ENCODE data around the gene NTN1.

NTN1 gene

GRCh38 chr17:9185688-9186284, 164.5 kb downstream of the NTN1 start:
- no peaks in the 10 kb centered on the region for H3K27me3 ChIP-seq (ENCODE audit: insufficient read depth, low read length)
- H3K4me3 ChIP-seq (ENCODE audit: low read length) = no peak overlapping the region
- no peak overlapping the region for H3K27ac ChIP-seq (ENCODE audit: low read depth, low read length)
- no peaks in the 10 kb centered on the region for H3K4me1 ChIP-seq (ENCODE audit: insufficient read depth, low read length)
- H3K9ac ChIP-seq (ENCODE audit: low read depth, low read length) = no peak overlapping the region
- WGBS = 82% methylated on average over 4 of the region's 4 CpGs
- no peaks in the 10 kb centered on the region for H3K36me3 ChIP-seq (ENCODE audit: insufficient read depth, low read length)
- H3K9me3 ChIP-seq (ENCODE audit: insufficient read depth, low read depth, low read length) = no peaks in the 10 kb centered on the region

GRCh38 chr17:9187828-9188227, 166.5 kb downstream of the NTN1 start:
- Histone ChIP-seq H3K9ac (ENCODE audit: low read depth, low read length) (no peak overlapping the region), H3K4me3 (ENCODE audit: low read length) (no peak overlapping the region), H3K4me1 (ENCODE audit: insufficient read depth, low read length) (no peaks in the 10 kb centered on the region), H3K9me3 (ENCODE audit: insufficient read depth, low read depth, low read length) (no peaks in the 10 kb centered on the region), H3K27me3 (ENCODE audit: insufficient read depth, low read length) (no peaks in the 10 kb centered on the region), H3K36me3 (ENCODE audit: insufficient read depth, low read length) (no peaks in the 10 kb centered on the region), H3K27ac (ENCODE audit: low read depth, low read length) (no peak overlapping the region)
- WGBS = 69% methylated on average over 6 of the region's 7 CpGs

GRCh38 chr17:9188367-9188766, 167.1 kb downstream of the NTN1 start:
- Histone ChIP-seq H3K27me3 (ENCODE audit: insufficient read depth, low read length) (no peaks in the 10 kb centered on the region), H3K4me3 (ENCODE audit: low read length) (no peak overlapping the region), H3K27ac (ENCODE audit: low read depth, low read length) (no peak overlapping the region), H3K36me3 (ENCODE audit: insufficient read depth, low read length) (no peaks in the 10 kb centered on the region), H3K4me1 (ENCODE audit: insufficient read depth, low read length) (no peaks in the 10 kb centered on the region), H3K9ac (ENCODE audit: low read depth, low read length) (no peak overlapping the region), H3K9me3 (ENCODE audit: insufficient read depth, low read depth, low read length) (no peaks in the 10 kb centered on the region)
- 92% methylated on average over 5 of the region's 5 CpGs for WGBS

GRCh38 chr17:9189870-9190269, 168.6 kb downstream of the NTN1 start:
- Histone ChIP-seq H3K36me3 (ENCODE audit: insufficient read depth, low read length) (no peaks in the 10 kb centered on the region), H3K27ac (ENCODE audit: low read depth, low read length) (no peak overlapping the region), H3K27me3 (ENCODE audit: insufficient read depth, low read length) (no peaks in the 10 kb centered on the region), H3K4me3 (ENCODE audit: low read length) (no peak overlapping the region), H3K9ac (ENCODE audit: low read depth, low read length) (no peak overlapping the region), H3K9me3 (ENCODE audit: insufficient read depth, low read depth, low read length) (no peaks in the 10 kb centered on the region), H3K4me1 (ENCODE audit: insufficient read depth, low read length) (no peaks in the 10 kb centered on the region)
- WGBS = 87% methylated on average over 3 of the region's 3 CpGs

- Histone ChIP-seq H3K4me1 (ENCODE audit: insufficient read depth, low read length) (peaks cover 13% of the 10 kb centered on the region), H3K27ac (ENCODE audit: low read depth, low read length) (no peak overlapping the region), H3K4me3 (ENCODE audit: low read length) (no peak overlapping the region), H3K9me3 (ENCODE audit: insufficient read depth, low read depth, low read length) (no peaks in the 10 kb centered on the region), H3K27me3 (ENCODE audit: insufficient read depth, low read length) (no peaks in the 10 kb centered on the region), H3K9ac (ENCODE audit: low read depth, low read length) (no peak overlapping the region), H3K36me3 (ENCODE audit: insufficient read depth, low read length) (no peaks in the 10 kb centered on the region)
- 86% methylated on average over 1 of the region's 1 CpG for WGBS
Observed at GRCh38 chr17:9192010-9192409, 170.7 kb downstream of the NTN1 start.

GRCh38 chr17:9195411-9195810, 174.1 kb downstream of the NTN1 start:
- H3K4me1 ChIP-seq (ENCODE audit: insufficient read depth, low read length) = peaks cover 13% of the 10 kb centered on the region
- no peaks in the 10 kb centered on the region for H3K9me3 ChIP-seq (ENCODE audit: insufficient read depth, low read depth, low read length)
- no peak overlapping the region for H3K27ac ChIP-seq (ENCODE audit: low read depth, low read length)
- H3K27me3 ChIP-seq (ENCODE audit: insufficient read depth, low read length) = no peaks in the 10 kb centered on the region
- H3K36me3 ChIP-seq (ENCODE audit: insufficient read depth, low read length) = no peaks in the 10 kb centered on the region
- no peak overlapping the region for H3K4me3 ChIP-seq (ENCODE audit: low read length)
- 81% methylated on average over 6 of the region's 6 CpGs for WGBS
- no peak overlapping the region for H3K9ac ChIP-seq (ENCODE audit: low read depth, low read length)

GRCh38 chr17:9195961-9196670, 174.8 kb downstream of the NTN1 start:
- 0 out of 2 replicates have a peak overlapping the region, but pooled peaks have one; percentile 25 for H3K27ac ChIP-seq (ENCODE audit: low read depth, low read length)
- peaks cover 13% of the 10 kb centered on the region for H3K4me1 ChIP-seq (ENCODE audit: insufficient read depth, low read length)
- H3K36me3 ChIP-seq (ENCODE audit: insufficient read depth, low read length) = no peaks in the 10 kb centered on the region
- no peak overlapping the region for H3K9ac ChIP-seq (ENCODE audit: low read depth, low read length)
- H3K9me3 ChIP-seq (ENCODE audit: insufficient read depth, low read depth, low read length) = no peaks in the 10 kb centered on the region
- peaks cover 5% of the 10 kb centered on the region; the same call in 1 of the 2 replicates for H3K27me3 ChIP-seq (ENCODE audit: insufficient read depth, low read length)
- H3K4me3 ChIP-seq (ENCODE audit: low read length) = no peak overlapping the region
- 48% methylated on average over 10 of the region's 10 CpGs for WGBS

GRCh38 chr17:9199571-9200551, 178.6 kb downstream of the NTN1 start:
- Histone ChIP-seq H3K4me3 (ENCODE audit: low read length) (no peak overlapping the region), H3K36me3 (ENCODE audit: insufficient read depth, low read length) (no peaks in the 10 kb centered on the region), H3K9me3 (ENCODE audit: insufficient read depth, low read depth, low read length) (no peaks in the 10 kb centered on the region), H3K27ac (ENCODE audit: low read depth, low read length) (no peak overlapping the region), H3K27me3 (ENCODE audit: insufficient read depth, low read length) (peaks cover 13% of the 10 kb centered on the region; the same call in 1 of the 2 replicates), H3K4me1 (ENCODE audit: insufficient read depth, low read length) (peaks cover 13% of the 10 kb centered on the region), H3K9ac (ENCODE audit: low read depth, low read length) (no peak overlapping the region)
- WGBS = 82% methylated on average over 15 of the region's 16 CpGs

GRCh38 chr17:9200699-9201359, 179.5 kb downstream of the NTN1 start:
- H3K36me3 ChIP-seq (ENCODE audit: insufficient read depth, low read length) = no peaks in the 10 kb centered on the region
- no peak overlapping the region for H3K4me3 ChIP-seq (ENCODE audit: low read length)
- no peaks in the 10 kb centered on the region for H3K9me3 ChIP-seq (ENCODE audit: insufficient read depth, low read depth, low read length)
- H3K27me3 ChIP-seq (ENCODE audit: insufficient read depth, low read length) = peaks cover 15% of the 10 kb centered on the region; the same call in 1 of the 2 replicates
- H3K4me1 ChIP-seq (ENCODE audit: insufficient read depth, low read length) = peaks cover 11% of the 10 kb centered on the region
- H3K9ac ChIP-seq (ENCODE audit: low read depth, low read length) = no peak overlapping the region
- H3K27ac ChIP-seq (ENCODE audit: low read depth, low read length) = no peak overlapping the region
- WGBS = 91% methylated on average over 5 of the region's 5 CpGs

- 98% methylated on average over 5 of the region's 5 CpGs for WGBS
- no peaks in the 10 kb centered on the region for H3K36me3 ChIP-seq (ENCODE audit: insufficient read depth, low read length)
- no peaks in the 10 kb centered on the region for H3K9me3 ChIP-seq (ENCODE audit: insufficient read depth, low read depth, low read length)
- H3K4me3 ChIP-seq (ENCODE audit: low read length) = no peak overlapping the region
- peaks cover 15% of the 10 kb centered on the region; the same call in 1 of the 2 replicates for H3K27me3 ChIP-seq (ENCODE audit: insufficient read depth, low read length)
- H3K9ac ChIP-seq (ENCODE audit: low read depth, low read length) = no peak overlapping the region
- H3K4me1 ChIP-seq (ENCODE audit: insufficient read depth, low read length) = no peaks in the 10 kb centered on the region
- no peak overlapping the region for H3K27ac ChIP-seq (ENCODE audit: low read depth, low read length)
Observed at GRCh38 chr17:9202532-9202931, 181.2 kb downstream of the NTN1 start.

Measured in HUES64 (cell line).